Erythroblast (primary cell): Measurements from ENCODE around the gene TAF3.

Experiments
- GATA1 ChIP-seq: IDR thresholded peaks from 2 replicates; pipeline ENCODE4 v1.6.1; 2011; ENCODE audit warnings: low read depth, mild to moderate bottlenecking, control low read depth, low read length, moderate library complexity
- POLR2A ChIP-seq: IDR thresholded peaks from 2 replicates; pipeline ENCODE4 v1.6.1; 2011; ENCODE audit warnings: mild to moderate bottlenecking, low read length

DNA sequence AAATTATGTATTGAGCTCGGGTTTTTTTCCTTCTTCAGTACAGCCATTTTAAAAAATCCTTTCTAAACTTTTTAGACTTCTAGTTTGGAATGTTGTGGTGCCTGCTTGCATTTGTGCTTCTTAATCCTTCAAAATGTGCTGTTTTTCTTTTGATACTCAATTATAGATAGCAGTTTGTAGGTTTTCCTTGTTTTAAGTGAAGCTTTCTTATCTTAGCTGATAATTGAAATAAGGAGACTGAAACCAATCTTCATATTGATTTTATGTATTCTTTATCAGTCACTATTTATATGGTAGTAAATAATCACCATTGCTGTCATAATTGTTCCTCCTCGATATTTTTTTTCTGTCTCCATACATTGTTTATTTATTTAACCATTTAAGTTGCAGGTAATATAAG lies 56.6 kb downstream of the TAF3 start:
- TF ChIP-seq POLR2A: no peak
- no peak for TF ChIP-seq GATA1
